DOHH2 (cell line): Measurements from ENCODE around the gene GNG4.

ENCODE experiments used
- H3F3A ChIP-seq: fragments of 200-600 bp; sonication (generic), shearing (Covaris generic); 2 replicates; pipeline ENCODE4 v1.6.0; 2016; ENCODE audit warnings: antibody characterized with exemption, mild to moderate bottlenecking; ENCODE audit not compliant: control insufficient read depth, insufficient read depth
- H3K27ac ChIP-seq: fragments of 200-600 bp; sonication (generic); 2 replicates; pipeline ENCODE4 v1.5.1; 2014; ENCODE audit warnings: low read depth, mild to moderate bottlenecking, low read length, moderate library complexity
- H3K27me3 ChIP-seq: fragments of 200-600 bp; sonication (generic); 2 replicates; pipeline ENCODE4 v1.6.1; 2014; ENCODE audit warnings: mild to moderate bottlenecking, low read length, mixed read lengths; ENCODE audit not compliant: control insufficient read depth
- H3K36me3 ChIP-seq: fragments of 200-600 bp; sonication (generic); 2 replicates; pipeline ENCODE4 v1.6.1; 2014; ENCODE audit warnings: mild to moderate bottlenecking, low read length, moderate library complexity, mixed read lengths; ENCODE audit not compliant: control insufficient read depth
- H3K4me1 ChIP-seq: fragments of 200-600 bp; sonication (generic); 2 replicates; pipeline ENCODE4 v1.6.1; 2014; ENCODE audit warnings: mild to moderate bottlenecking, low read length, mixed read lengths; ENCODE audit not compliant: control insufficient read depth
- H3K4me2 ChIP-seq: fragments of 200-600 bp; sonication (generic); 2 replicates; pipeline ENCODE4 v1.6.0; 2014; ENCODE audit warnings: mild to moderate bottlenecking, low read length, moderate library complexity
- H3K4me3 ChIP-seq: fragments of 200-600 bp; sonication (generic); 2 replicates; pipeline ENCODE4 v1.5.1; 2014; ENCODE audit warnings: mild to moderate bottlenecking, low read length, mixed read lengths
- H3K79me2 ChIP-seq: fragments of 200-600 bp; sonication (generic); 2 replicates; pipeline ENCODE4 v1.6.1; 2014; ENCODE audit warnings: mild to moderate bottlenecking, low read length, mixed read lengths; ENCODE audit not compliant: control insufficient read depth
- H3K9me2 ChIP-seq: fragments of 200-600 bp; sonication (generic); replicated peaks from 2 replicates; pipeline ENCODE4 v1.6.1; 2014; ENCODE audit warnings: mild to moderate bottlenecking, low read length, mixed read lengths; ENCODE audit not compliant: control insufficient read depth
- H3K9me3 ChIP-seq: fragments of 200-600 bp; sonication (generic); 2 replicates; pipeline ENCODE4 v1.6.1; 2014; ENCODE audit warnings: antibody characterized with exemption, low read length, mixed read lengths; ENCODE audit not compliant: control insufficient read depth, insufficient read depth
- H4K20me1 ChIP-seq: fragments of 200-600 bp; sonication (generic); 2 replicates; pipeline ENCODE4 v1.6.0; 2014; ENCODE audit warnings: low read depth, mild to moderate bottlenecking, antibody characterized with exemption, low read length, moderate library complexity; ENCODE audit not compliant: control insufficient read depth, insufficient read depth
- CTCF ChIP-seq: fragments of 200-600 bp; sonication (generic); IDR thresholded peaks from one replicate; pipeline ENCODE4 v1.5.1; 2014; ENCODE audit warnings: antibody characterized with exemption, mild to moderate bottlenecking, low read depth, low read length; ENCODE audit not compliant: poor library complexity, severe bottlenecking
- EZH2phosphoT487 ChIP-seq: fragments of 200-600 bp; sonication (generic); IDR thresholded peaks from 2 replicates; pipeline ENCODE4 v1.6.1; 2017; ENCODE audit warnings: borderline replicate concordance, mild to moderate bottlenecking, antibody characterized with exemption, low read length, moderate library complexity, mixed read lengths

The GNG4 gene

GRCh38 chr1:235617808-235618207 is 31.8 kb downstream of the GNG4 start:
- TF ChIP-seq EZH2phosphoT487 (no peak), CTCF (no peak)
- H3K4me3 ChIP-seq: no peak overlapping the region
- no peaks in the 10 kb centered on the region for H3K36me3 ChIP-seq
- no peak overlapping the region for H3K27ac ChIP-seq
- no peaks in the 10 kb centered on the region for H3K4me1 ChIP-seq
- H3F3A ChIP-seq: no peaks in the 10 kb centered on the region
- no peaks in the 10 kb centered on the region for H3K79me2 ChIP-seq
- no peaks in the 10 kb centered on the region for H4K20me1 ChIP-seq
- H3K9me2 ChIP-seq: no peaks in the 10 kb centered on the region
- no peak overlapping the region for H3K4me2 ChIP-seq
- no peaks in the 10 kb centered on the region for H3K9me3 ChIP-seq
- H3K27me3 ChIP-seq: no peaks in the 10 kb centered on the region

GRCh38 chr1:235617140-235617539 is 32.4 kb downstream of the GNG4 start:
- Histone ChIP-seq H3K36me3 (no peaks in the 10 kb centered on the region), H3K9me3 (no peaks in the 10 kb centered on the region), H3K4me3 (no peak overlapping the region), H3K4me2 (no peak overlapping the region), H3K4me1 (no peaks in the 10 kb centered on the region), H3K27ac (no peak overlapping the region), H3K79me2 (no peaks in the 10 kb centered on the region), H4K20me1 (no peaks in the 10 kb centered on the region), H3F3A (no peaks in the 10 kb centered on the region), H3K27me3 (no peaks in the 10 kb centered on the region), H3K9me2 (no peaks in the 10 kb centered on the region)
- no peak for TF ChIP-seq EZH2phosphoT487

- Histone ChIP-seq H3K36me3 (no peaks in the 10 kb centered on the region), H3K9me2 (no peaks in the 10 kb centered on the region), H3K4me2 (no peak overlapping the region), H3K4me1 (no peaks in the 10 kb centered on the region), H3K4me3 (no peak overlapping the region), H3K27me3 (no peaks in the 10 kb centered on the region), H3F3A (no peaks in the 10 kb centered on the region), H3K9me3 (no peaks in the 10 kb centered on the region), H3K27ac (no peak overlapping the region), H4K20me1 (no peaks in the 10 kb centered on the region), H3K79me2 (no peaks in the 10 kb centered on the region)
- no peak for TF ChIP-seq CTCF
- TF ChIP-seq EZH2phosphoT487: no peak
These were observed 35.1 kb downstream of the GNG4 start for GRCh38 chr1:235614442-235614954.

GRCh38 chr1:235613602-235614001 is 36.0 kb downstream of the GNG4 start:
- H3K4me2 ChIP-seq: no peak overlapping the region
- no peaks in the 10 kb centered on the region for H3K9me2 ChIP-seq
- no peak overlapping the region for H3K27ac ChIP-seq
- no peaks in the 10 kb centered on the region for H3K36me3 ChIP-seq
- H4K20me1 ChIP-seq: no peaks in the 10 kb centered on the region
- no peaks in the 10 kb centered on the region for H3F3A ChIP-seq
- H3K4me3 ChIP-seq: no peak overlapping the region
- H3K9me3 ChIP-seq: no peaks in the 10 kb centered on the region
- H3K4me1 ChIP-seq: no peaks in the 10 kb centered on the region
- no peak for TF ChIP-seq EZH2phosphoT487
- TF ChIP-seq CTCF: no peak
- H3K79me2 ChIP-seq: no peaks in the 10 kb centered on the region
- no peaks in the 10 kb centered on the region for H3K27me3 ChIP-seq
